K562 (cell line): ENCODE results near the gene NET1. TPM values are rescaled to one million over a fixed set of nuclear protein-coding genes. Genes with fewer than 3 reads are reported as not detected.

ENCODE experiments used
- CREB3L1 ChIP-seq: fragments of 450-650 bp; IDR thresholded peaks from 2 replicates; pipeline ENCODE4 v1.6.1; 2014; ENCODE audit warnings: low read depth, mild to moderate bottlenecking, moderate library complexity, borderline replicate concordance
- CTCFL ChIP-seq: IDR thresholded peaks from 2 replicates; pipeline ENCODE4 v1.6.1; 2011; ENCODE audit warnings: borderline replicate concordance, low read depth, mild to moderate bottlenecking, moderate library complexity, low read length; ENCODE audit not compliant: insufficient read depth, poor library complexity, severe bottlenecking
- DIDO1 ChIP-seq: fragments of 450-650 bp; IDR thresholded peaks from 2 replicates; pipeline ENCODE4 v1.6.1; 2016; ENCODE audit warnings: low read depth, missing biosample characterization, missing genetic modification characterization
- MEF2D ChIP-seq: conservative IDR thresholded peaks from 2 replicates; pipeline ENCODE4 v1.6.1; 2016; ENCODE audit warnings: low read depth, missing genetic modification characterization, missing compliant biosample characterization
- NCOA6 ChIP-seq: fragments of 450-650 bp; IDR thresholded peaks from 2 replicates; pipeline ENCODE4 v1.6.1; 2017; ENCODE audit warnings: mild to moderate bottlenecking
- PYGO2 ChIP-seq: fragments of 450-650 bp; IDR thresholded peaks from 2 replicates; pipeline ENCODE4 v1.6.1; 2016; ENCODE audit warnings: mild to moderate bottlenecking, missing genetic modification characterization, moderate library complexity, missing compliant biosample characterization
- RBBP5 ChIP-seq: fragments of 200-600 bp; sonication (generic); IDR thresholded peaks from 2 replicates; pipeline ENCODE4 v1.6.1; 2012; ENCODE audit warnings: borderline replicate concordance, mild to moderate bottlenecking, low read length, control low read depth, inconsistent platforms; ENCODE audit not compliant: insufficient read depth, poor library complexity, severe bottlenecking
- RREB1 ChIP-seq: fragments of 250-450 bp; sonication (Bioruptor Pico); IDR thresholded peaks from 2 replicates; pipeline ENCODE4 v1.4.0; 2020
- SIN3A ChIP-seq, 2 experiments: fragments of 150-350 bp in 1 of 2; IDR thresholded peaks; 2 replicates each; pipeline ENCODE4 v1.6.1; 2011 to 2016; ENCODE audit warnings: borderline replicate concordance in 2 of 2, low read depth in 2 of 2, low read length in 2 of 2, mild to moderate bottlenecking in 2 of 2, moderate library complexity in 2 of 2; ENCODE audit not compliant: control insufficient read depth in 1 of 2
- SOX6 ChIP-seq: fragments of 450-650 bp; IDR thresholded peaks from 2 replicates; pipeline ENCODE4 v1.6.1; 2014; ENCODE audit warnings: mild to moderate bottlenecking
- TRIM24 ChIP-seq, 2 experiments: fragments of 450-650 bp; IDR thresholded peaks; 2 replicates each; pipeline ENCODE4 v1.6.1; 2016
- ZNF780A ChIP-seq: fragments of 250-450 bp; sonication (Bioruptor Pico); IDR thresholded peaks from 2 replicates; pipeline ENCODE4 v1.5.0; 2021; ENCODE audit warnings: mild to moderate bottlenecking
- ZNF79 ChIP-seq: fragments of 250-450 bp; sonication (Bioruptor Pico); IDR thresholded peaks from 2 replicates; pipeline ENCODE4 v1.4.0; 2020; ENCODE audit warnings: low read depth, mild to moderate bottlenecking, moderate library complexity
- polyA plus RNA-seq, 8 experiments: library from polyadenylated mRNA; depleted of rRNA in 4 of 8; stranded (reverse) in 5 of 8; unstranded in 3 of 8; fragments of >200 nt; fragmentation: Nextera tagmentation in 2 of 8; fragmentation: Illumina TruSeq in 1 of 8; extraction: Ambion mirVana in 2 of 8; extraction: Trizol in 1 of 8; gene quantifications; 2 replicates each; pipeline versions ENCODE4 v1.2.1 to v1.2.3, GENCODE V29; 2011 to 2014; ENCODE audit warnings: inconsistent platforms in 1 of 8, missing spikeins in 1 of 8
- total RNA-seq, 7 experiments: library from RNA; depleted of rRNA in 6 of 7; stranded (reverse); fragments of >200 nt in 6 of 7; fragmentation: Illumina TruSeq in 2 of 7; extraction: Trizol in 2 of 7; gene quantifications; 2 replicates each; pipeline versions ENCODE4 v1.2.1 to v1.2.3, GENCODE V29; 2011 to 2021; ENCODE audit warnings: low replicate concordance in 1 of 7
- TF ChIP-seq, protein P1 (sequence below): fragments of 450-650 bp; formaldehyde crosslinking; IDR thresholded peaks from 2 replicates; pipeline ENCODE4 v1.4.0; 2020; ENCODE audit warnings: mild to moderate bottlenecking

NET1 gene
- total and polyA plus RNA-seq, 9 of the 15 experiments (the other 6 are each of a cell fraction or from before 2014, with no cell fraction given) = 47.4 to 258 (median 106) TPM

- TF ChIP-seq CREB3L1 (no peak), NCOA6 (no peak), SOX6 (no peak), MEF2D (tag) (no peak), RREB1 (CRISPR knock-in tag) (no peak), PYGO2 (tag) (no peak), CTCFL (no peak), RBBP5 (peak; percentile 26), TRIM24 (IDR thresholded peaks at IDR 0.05) (no peak), ZNF79 (CRISPR knock-in tag) (no peak), SIN3A (IDR thresholded peaks at IDR 0.05; ENCODE audit: borderline replicate concordance in 2 of 2, control insufficient read depth in 1 of 2, low read depth in 2 of 2, low read length in 2 of 2) (0 out of 4 replicates have a peak, but pooled peaks of 1 of the 2 experiments have one; percentile 68), DIDO1 (no peak), ZNF780A (CRISPR knock-in tag) (no peak)
- TF ChIP-seq, protein P1, sequence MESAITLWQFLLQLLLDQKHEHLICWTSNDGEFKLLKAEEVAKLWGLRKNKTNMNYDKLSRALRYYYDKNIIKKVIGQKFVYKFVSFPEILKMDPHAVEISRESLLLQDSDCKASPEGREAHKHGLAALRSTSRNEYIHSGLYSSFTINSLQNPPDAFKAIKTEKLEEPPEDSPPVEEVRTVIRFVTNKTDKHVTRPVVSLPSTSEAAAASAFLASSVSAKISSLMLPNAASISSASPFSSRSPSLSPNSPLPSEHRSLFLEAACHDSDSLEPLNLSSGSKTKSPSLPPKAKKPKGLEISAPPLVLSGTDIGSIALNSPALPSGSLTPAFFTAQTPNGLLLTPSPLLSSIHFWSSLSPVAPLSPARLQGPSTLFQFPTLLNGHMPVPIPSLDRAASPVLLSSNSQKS (CRISPR knock-in tag) = no peak
Observed at GRCh38 chr10:5413012-5413938, 918 bp downstream of the NET1 start (continued).
